LNCAP (cell line): ENCODE results near the gene CCL25.

ENCODE experiments used
- TF ChIP-seq, protein P1 (sequence below): fragments of 450-650 bp; IDR thresholded peaks from 2 replicates; pipeline ENCODE4 v1.5.1; 2017; ENCODE audit warnings: mild to moderate bottlenecking

CCL25 gene

GRCh38 chr19:8039231-8039630 lies 13.3 kb upstream of the CCL25 start:
- TF ChIP-seq, protein P1, sequence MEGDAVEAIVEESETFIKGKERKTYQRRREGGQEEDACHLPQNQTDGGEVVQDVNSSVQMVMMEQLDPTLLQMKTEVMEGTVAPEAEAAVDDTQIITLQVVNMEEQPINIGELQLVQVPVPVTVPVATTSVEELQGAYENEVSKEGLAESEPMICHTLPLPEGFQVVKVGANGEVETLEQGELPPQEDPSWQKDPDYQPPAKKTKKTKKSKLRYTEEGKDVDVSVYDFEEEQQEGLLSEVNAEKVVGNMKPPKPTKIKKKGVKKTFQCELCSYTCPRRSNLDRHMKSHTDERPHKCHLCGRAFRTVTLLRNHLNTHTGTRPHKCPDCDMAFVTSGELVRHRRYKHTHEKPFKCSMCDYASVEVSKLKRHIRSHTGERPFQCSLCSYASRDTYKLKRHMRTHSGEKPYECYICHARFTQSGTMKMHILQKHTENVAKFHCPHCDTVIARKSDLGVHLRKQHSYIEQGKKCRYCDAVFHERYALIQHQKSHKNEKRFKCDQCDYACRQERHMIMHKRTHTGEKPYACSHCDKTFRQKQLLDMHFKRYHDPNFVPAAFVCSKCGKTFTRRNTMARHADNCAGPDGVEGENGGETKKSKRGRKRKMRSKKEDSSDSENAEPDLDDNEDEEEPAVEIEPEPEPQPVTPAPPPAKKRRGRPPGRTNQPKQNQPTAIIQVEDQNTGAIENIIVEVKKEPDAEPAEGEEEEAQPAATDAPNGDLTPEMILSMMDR: no peak

DNA sequence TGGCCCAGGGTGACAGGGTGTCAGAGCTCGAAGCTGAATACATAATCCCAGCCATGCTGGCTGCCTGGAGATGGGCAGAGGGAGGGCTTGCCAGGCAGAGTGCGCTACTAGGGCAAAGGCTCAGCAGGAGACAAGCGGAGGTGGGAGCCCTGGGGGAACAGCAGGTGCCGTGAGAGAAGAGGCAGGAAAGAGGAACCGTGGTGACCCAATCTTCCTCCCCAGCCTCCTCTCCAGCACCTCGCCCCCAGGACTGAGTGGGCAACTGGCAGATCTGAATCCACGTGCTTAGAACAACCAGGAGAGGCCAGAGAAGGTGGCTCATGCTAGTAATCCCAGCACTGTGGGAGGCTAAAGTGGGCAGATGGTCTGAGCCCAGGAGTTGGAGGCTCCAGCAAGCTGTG lies 11.0 kb upstream of the CCL25 start:
- TF ChIP-seq, protein P1: no peak

GRCh38 chr19:8042900-8043299 lies 9.7 kb upstream of the CCL25 start:
- TF ChIP-seq, protein P1: no peak

DNA sequence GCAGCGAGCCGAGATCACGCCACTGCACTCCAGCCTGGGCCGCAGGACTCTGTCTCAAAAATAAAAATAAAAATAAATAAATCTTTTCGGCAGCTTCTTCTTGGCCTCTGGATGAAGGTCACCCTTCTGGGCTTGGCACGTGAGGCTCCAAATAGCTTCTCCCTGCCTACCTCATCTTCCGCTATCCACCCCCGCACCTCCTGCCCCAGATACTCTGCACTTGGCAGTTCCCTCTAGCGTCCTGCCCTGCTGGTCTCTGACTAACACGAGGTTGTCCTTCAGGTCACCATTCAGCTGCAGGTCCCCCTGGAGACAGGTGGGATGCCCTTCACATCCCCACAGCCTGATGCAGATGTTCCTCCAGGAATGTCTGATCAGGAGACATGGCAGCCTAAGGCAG lies 8.5 kb upstream of the CCL25 start:
- TF ChIP-seq, protein P1: no peak

- TF ChIP-seq, protein P1: no peak
Measured at GRCh38 chr19:8045872-8046568, 6.5 kb upstream of the CCL25 start.

- TF ChIP-seq, protein P1: no peak
Measured at GRCh38 chr19:8046569-8047165, 5.9 kb upstream of the CCL25 start.

DNA sequence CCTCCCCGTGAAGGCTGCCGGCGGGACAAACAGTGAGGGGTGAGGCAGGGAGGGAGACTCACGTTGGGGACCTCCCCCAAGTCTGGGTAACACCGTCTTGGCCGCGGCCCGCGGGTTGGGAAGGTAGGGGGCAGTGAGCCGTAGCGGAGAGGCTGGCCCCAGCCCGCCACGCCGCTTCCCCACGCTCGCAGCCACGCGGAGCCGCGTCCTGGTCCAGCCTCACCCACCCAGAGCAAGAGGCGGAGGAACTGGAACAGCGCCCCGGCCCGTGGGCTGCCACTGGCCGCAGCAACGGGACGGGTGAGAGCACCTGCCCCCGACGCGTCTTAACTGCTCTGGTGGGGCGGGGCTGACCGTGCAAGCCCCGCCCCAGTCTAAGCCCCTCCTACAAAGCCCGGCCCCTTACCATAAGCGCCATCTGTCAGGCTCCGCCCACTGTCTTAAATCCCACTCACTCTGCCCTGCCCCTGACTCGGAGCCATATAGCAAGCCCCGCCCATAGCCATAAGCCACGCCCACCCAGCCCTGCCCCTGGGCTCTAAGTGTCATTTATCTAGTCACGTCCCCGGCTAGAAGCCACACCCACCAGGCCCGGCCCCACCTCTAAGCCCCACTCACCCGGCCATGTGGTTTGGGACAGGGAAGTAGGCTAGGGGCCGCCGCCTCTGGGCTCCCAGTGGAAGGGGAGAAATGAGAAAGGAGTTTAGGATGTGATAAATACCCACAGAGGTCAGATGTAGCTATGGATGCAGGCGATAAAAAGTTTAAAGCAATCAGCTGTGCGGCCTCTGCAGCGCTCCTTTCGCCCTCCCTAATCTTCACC lies 2.1 kb upstream of the CCL25 start:
- TF ChIP-seq, protein P1: no peak
